ENCODE measurements around the gene NLGN4Y. TPM values are rescaled to one million over a fixed set of nuclear protein-coding genes. Genes with fewer than 3 reads are reported as not detected.

NLGN4Y gene
- total and polyA plus RNA-seq, 2 experiments from 2014 or later, result not detected

- Histone ChIP-seq H3K4me1 (ENCODE audit: insufficient read depth) (no peaks in the 10 kb centered on the region), H3K27ac (no peak overlapping the region), H3K36me3 (replicated peaks; ENCODE audit: insufficient read depth, low read depth) (no peaks in the 10 kb centered on the region), H3K27me3 (no peaks in the 10 kb centered on the region), H4K20me1 (ENCODE audit: insufficient read depth, poor library complexity, severe bottlenecking) (no peaks in the 10 kb centered on the region), H3K79me2 (no peaks in the 10 kb centered on the region), H3K4me3 (no peak overlapping the region), H3K9me2 (replicated peaks; ENCODE audit: insufficient read depth) (no peaks in the 10 kb centered on the region), H3K4me2 (no peak overlapping the region), H3K9me3 (ENCODE audit: low read depth) (no peaks in the 10 kb centered on the region), H2AFZ (no peak overlapping the region)
- TF ChIP-seq CTCF (IDR thresholded peaks at IDR 0.05; ENCODE audit: poor library complexity) (no peak), EZH2 (IDR thresholded peaks at IDR 0.05; ENCODE audit: borderline replicate concordance) (no peak), EZH2phosphoT487 (IDR thresholded peaks at IDR 0.05; ENCODE audit: low read depth, severe bottlenecking, unreplicated experiment) (no peak)
- whole genome bisulfite sequencing (ENCODE audit: low lambda C conversion rate, missing lambda C conversion rate), result no CpG with 5 or more reads among the region's 9 CpGs
- no peak for DNase-seq (ENCODE audit: low spot score)
Observed at GRCh38 chrY:14829366-14829885, 305.1 kb downstream of the NLGN4Y start.

GRCh38 chrY:14834103-14835060, 310.1 kb downstream of the NLGN4Y start:
- H3K27me3 ChIP-seq, result no peaks in the 10 kb centered on the region
- no CpG with 5 or more reads among the region's 4 CpGs for WGBS (ENCODE audit: low lambda C conversion rate, missing lambda C conversion rate)
- DNase-seq (ENCODE audit: low spot score), result no peak
- no peaks in the 10 kb centered on the region for H3K79me2 ChIP-seq
- no peaks in the 10 kb centered on the region for H3K9me2 ChIP-seq (replicated peaks; ENCODE audit: insufficient read depth)
- no peak overlapping the region for H3K4me2 ChIP-seq
- H4K20me1 ChIP-seq (ENCODE audit: insufficient read depth, poor library complexity, severe bottlenecking), result no peaks in the 10 kb centered on the region
- no peak for TF ChIP-seq CTCF (IDR thresholded peaks at IDR 0.05; ENCODE audit: poor library complexity)
- H3K36me3 ChIP-seq (replicated peaks; ENCODE audit: insufficient read depth, low read depth), result no peaks in the 10 kb centered on the region
- H3K4me3 ChIP-seq, result no peak overlapping the region
- H3K27ac ChIP-seq, result no peak overlapping the region
- no peak overlapping the region for H2AFZ ChIP-seq
- no peaks in the 10 kb centered on the region for H3K4me1 ChIP-seq (ENCODE audit: insufficient read depth)
- H3K9me3 ChIP-seq (ENCODE audit: low read depth), result no peaks in the 10 kb centered on the region

GRCh38 chrY:14837466-14837865, 313.1 kb downstream of the NLGN4Y start:
- no peak overlapping the region for H3K4me3 ChIP-seq
- WGBS (ENCODE audit: low lambda C conversion rate, missing lambda C conversion rate), result no CpG with 5 or more reads among the region's 3 CpGs
- H4K20me1 ChIP-seq (ENCODE audit: insufficient read depth, poor library complexity, severe bottlenecking), result no peaks in the 10 kb centered on the region
- H3K9me3 ChIP-seq (ENCODE audit: low read depth), result no peaks in the 10 kb centered on the region
- no peak overlapping the region for H3K4me2 ChIP-seq
- no peak for TF ChIP-seq CTCF (IDR thresholded peaks at IDR 0.05; ENCODE audit: poor library complexity)
- no peak for TF ChIP-seq EZH2 (IDR thresholded peaks at IDR 0.05; ENCODE audit: borderline replicate concordance)
- no peak for TF ChIP-seq EZH2phosphoT487 (IDR thresholded peaks at IDR 0.05; ENCODE audit: low read depth, severe bottlenecking, unreplicated experiment)
- no peak overlapping the region for H3K27ac ChIP-seq
- no peaks in the 10 kb centered on the region for H3K27me3 ChIP-seq
- no peaks in the 10 kb centered on the region for H3K36me3 ChIP-seq (replicated peaks; ENCODE audit: insufficient read depth, low read depth)
- no peak overlapping the region for H2AFZ ChIP-seq
- no peak for DNase-seq (ENCODE audit: low spot score)
- no peaks in the 10 kb centered on the region for H3K9me2 ChIP-seq (replicated peaks; ENCODE audit: insufficient read depth)
- no peaks in the 10 kb centered on the region for H3K4me1 ChIP-seq (ENCODE audit: insufficient read depth)
- H3K79me2 ChIP-seq, result no peaks in the 10 kb centered on the region

All from hepatocyte (in vitro differentiated cells).